OCI-M2 (cell line): Measurements from ENCODE around the gene SDR39U1.
A peak's percentile ranks its signal among the peaks of the same experiment; 100 is the strongest.

Experiments used
- DNase-seq: peaks from one replicate; lab custom pipeline; 2025; ENCODE audit not compliant: unreplicated experiment; lab: John Stamatoyannopoulos, UW

Gene SDR39U1

GRCh38 chr14:24443053-24443665, 583 bp upstream of the SDR39U1 start:
- DNase-seq = no peak

DNA sequence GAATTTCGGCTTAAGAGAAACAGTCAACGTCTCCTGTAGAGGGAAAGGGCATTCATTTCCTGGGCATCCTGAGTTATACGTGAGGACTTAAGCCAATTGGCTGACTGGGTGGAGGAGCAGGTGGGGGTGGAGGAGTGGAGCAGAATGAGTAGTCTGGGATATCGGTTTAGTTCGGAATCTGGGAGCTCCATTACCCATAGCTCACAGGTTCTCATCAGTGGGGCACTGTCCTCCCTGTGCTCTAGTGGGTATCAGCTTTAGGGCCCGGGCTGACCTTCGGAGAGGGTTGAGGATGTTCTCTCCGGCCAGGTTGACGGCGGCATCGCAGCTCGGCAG, 704 bp downstream of the SDR39U1 start:
- DNase-seq = no peak

- no peak for DNase-seq
Measured at GRCh38 chr14:24441485-24441884, 1.1 kb downstream of the SDR39U1 start.

DNA sequence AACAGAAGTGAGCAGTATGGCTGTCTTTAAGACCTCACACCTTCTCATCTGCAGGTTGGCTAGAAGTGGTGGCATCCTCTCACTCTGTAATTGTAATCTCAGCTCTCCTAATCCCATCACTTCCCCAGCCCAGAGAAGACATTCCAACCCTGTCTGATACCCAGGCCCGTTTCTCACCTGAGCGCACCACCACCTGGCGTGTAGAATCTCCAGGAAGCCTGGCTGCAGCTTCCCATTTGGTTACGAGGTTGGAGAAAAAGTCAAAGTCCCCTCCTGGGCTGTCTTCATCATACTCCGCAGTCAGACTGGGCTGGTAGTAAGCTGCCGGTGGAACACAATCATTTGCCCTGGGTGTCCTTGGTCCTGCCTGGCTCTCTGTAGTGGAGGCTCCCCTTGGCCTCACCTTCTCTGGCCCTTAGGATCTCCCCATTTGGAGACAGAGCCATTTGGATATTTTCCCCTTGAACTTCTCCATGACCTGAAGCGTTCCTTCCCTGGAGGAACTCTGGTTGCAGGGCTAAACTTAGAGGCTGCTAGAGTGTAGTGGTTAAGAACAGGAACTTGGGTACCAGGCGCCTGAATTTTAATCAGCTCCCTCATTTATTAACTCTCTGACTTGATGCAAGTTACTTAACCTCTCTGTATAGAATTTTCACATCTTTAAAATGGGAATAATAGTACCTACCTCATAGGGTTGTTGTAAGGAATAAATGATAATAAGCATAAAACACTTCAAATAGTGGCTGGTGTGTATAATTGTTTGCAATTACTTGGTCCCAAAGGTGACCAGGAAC, 1.8 kb downstream of the SDR39U1 start:
- DNase-seq = no peak

DNA sequence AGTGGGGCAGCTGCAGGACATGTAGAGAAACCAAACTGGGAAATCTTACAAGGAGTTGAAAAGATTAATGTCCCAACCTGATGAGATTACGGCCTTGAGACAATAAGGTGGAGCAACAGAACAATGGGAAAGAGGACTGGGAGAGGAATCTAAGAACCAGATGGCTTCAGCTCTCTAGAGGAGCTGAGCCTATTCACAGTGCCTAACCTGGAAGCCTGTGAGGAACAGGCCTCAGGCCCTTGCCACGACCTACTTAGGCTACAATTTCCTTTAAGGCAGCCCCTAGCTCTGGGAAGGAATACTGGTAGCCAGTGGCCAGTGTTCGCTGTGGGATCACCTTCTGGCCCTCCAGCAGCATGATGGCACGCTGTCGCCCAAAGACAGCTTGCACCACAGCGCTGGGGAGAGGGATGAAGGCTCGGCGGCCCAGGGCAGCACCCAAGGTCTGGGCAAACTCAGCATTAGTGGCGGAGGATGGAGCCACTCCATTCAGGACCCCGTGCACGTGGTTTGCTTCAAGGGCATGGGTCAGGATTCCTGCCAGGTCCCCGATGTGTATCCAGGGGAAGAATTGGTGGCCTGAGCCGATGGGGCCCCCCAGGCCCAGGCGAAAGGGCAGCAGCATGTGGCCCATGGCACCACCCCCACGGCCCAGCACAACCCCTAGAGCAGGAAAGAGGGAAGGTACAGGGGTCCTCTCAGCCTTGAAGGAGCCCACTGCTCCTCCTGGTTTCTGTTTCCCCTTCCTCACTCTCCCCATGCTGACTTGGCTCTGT, 2.6 kb downstream of the SDR39U1 start:
- no peak for DNase-seq

GRCh38 chr14:24439257-24439656, 3.3 kb downstream of the SDR39U1 start:
- no peak for DNase-seq

DNA sequence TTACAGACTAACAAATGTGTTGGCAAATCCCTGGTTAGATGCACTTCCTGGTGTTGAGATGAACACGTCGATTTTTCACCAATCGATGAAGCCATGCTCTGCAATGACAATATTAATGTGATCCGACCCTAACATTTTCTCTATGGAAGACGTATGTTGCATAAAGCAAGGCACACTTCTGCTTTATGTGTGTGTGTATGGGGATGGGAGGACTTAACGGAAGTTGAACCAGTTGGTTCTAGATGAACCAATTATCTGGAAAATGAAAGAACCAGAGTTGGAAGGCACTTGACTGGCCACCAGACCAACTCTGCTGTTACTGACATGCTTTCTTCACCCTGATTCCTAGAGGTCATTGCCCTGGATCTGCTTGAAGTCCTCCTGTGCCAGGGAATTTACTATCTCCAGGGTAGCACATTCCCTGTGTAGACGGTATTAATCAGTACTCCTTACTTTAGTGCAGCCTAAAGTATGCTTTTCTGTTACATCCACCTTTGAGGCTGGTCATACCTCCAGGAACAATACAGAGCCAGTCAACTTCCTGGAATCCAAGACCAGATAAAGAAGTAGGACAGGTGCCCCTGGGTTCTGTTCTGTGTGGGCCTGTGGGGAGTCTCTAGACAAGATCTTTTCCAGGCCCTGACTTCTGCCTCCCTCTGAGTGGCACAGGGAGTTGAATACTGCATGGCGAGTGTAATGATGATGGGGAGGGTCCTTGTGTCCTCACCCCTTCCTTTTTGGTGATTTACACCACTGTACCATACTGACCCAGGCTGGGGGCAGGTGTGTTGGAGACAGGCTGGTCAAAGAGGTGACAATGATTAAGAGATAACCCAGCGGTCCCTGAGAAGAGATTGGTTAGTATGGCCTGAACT, 4.1 kb downstream of the SDR39U1 start:
- DNase-seq = no peak

DNA sequence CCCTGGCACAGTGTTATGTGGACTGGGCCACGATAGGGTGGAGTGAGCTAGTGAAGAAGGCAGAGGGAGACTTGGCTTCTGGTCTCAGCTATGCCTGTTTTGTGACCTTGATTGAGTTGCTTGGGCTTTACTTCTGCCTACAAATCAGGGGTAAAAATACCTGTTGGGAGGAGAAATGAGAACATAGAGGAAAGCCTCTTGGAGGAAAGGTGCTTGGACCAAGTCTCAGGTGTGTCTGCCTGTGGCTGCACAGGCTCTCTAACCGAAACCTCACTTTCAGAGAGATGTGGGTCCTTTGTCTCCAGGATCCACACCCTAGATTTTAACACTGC, 4.9 kb downstream of the SDR39U1 start:
- no peak for DNase-seq

DNA sequence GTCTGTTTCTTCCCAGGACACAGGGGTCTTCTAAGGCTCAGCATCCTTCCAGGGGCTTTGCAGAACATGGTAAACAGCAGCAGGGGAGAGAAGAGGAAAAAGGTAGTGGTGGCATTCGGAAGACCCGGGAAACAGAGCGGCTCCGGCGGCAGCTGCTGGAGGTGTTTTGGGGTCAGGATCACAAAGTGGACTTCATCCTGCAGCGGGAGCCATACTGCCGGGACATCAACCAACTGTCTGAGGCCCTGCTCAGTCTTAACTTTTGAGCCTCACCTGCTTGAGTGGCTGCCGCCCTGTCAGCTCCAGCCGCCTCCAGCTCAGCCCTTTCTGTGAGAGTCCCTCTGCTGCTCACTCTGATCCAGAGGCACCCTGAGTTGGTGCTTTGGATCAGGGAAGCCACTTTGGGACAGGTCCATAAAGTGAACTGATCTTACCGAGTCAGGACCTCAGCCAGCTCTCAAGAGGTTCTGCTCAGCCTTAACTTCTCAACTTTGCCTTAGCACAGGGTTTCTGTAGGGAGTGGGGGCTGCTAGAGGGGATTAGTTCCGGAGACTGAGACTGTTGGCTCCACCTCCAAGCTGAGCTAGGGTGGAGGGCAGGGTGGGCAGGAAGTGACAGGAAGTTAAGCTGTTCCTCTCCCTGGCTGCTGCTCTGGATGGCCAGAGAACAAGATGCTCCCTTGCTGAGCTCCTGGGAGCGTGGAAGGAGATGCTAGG, 5.4 kb downstream of the SDR39U1 start:
- DNase-seq = no peak

- no peak for DNase-seq
Measured at GRCh38 chr14:24436355-24437019, 6.1 kb downstream of the SDR39U1 start.

- DNase-seq = no peak
Measured at GRCh38 chr14:24435998-24436354, 6.6 kb downstream of the SDR39U1 start.

DNA sequence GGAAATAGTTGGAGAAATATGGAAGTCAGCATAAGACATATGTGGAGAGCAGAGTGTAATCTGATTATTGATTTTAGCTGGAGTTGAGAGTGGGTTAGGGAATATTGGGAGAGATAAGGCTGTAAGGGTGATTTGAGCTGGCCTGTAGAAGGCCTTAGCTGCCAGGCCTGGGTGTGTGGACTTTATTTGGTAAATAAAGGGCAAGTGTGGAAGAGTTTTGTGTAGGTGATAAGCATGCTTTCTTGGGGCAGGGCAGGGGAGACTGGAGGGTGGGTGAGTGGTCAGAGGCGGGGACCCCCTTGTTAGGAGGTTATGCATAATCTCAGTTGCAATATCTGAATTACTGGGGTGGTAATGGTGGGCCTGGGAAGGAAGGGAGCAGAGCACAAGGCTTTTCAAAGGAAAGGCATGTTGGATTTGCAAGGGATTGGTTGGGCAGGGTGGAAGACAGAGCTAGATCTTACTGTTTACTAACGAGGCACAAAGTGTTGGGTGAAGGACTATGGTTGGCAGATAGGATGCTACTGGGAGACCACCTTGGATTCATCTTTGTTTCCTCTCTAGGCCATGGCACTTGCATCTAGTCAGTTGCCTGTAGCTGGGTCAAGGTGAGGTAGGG, 7.3 kb downstream of the SDR39U1 start:
- DNase-seq = no peak

DNA sequence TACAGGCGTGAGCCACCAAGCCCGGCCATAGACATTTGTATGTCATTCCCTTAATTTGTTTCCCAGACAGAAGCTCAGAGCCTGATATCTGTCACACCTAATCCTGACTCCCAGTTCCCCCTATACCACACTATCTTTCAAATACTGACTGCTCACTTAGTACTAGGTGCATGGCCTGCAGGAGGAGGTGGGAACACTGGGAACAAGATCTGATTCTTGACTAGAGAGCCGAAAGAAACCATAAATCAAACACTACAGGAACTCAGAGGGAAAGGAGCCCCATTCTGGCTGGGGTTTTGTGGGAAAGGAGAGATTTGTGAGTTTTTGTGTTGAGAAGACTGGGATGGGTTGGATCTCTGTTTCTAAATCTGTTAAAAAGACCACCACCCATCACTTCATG, 7.9 kb downstream of the SDR39U1 start:
- no peak for DNase-seq

DNA sequence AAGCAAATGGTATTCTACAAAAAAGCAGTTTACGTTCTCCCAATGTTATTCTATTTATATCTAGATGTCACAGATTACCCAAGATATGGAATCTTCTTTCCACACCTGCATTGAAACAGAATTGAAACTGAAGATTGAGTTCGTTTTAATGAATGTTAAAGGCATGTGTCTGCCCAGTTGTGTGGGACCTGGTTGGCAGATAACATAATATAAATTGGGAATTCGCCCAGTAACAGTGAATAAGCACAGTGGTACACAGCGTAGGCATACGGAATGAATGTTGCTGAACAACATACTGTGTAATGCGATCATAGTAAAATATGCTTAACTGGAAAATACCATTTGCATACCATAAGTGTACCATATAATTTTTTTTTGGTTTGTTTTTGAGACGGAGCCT, 8.5 kb downstream of the SDR39U1 start:
- DNase-seq = no peak

- no peak for DNase-seq
Measured at GRCh38 chr14:24432259-24433131, 10.1 kb downstream of the SDR39U1 start.

DNA sequence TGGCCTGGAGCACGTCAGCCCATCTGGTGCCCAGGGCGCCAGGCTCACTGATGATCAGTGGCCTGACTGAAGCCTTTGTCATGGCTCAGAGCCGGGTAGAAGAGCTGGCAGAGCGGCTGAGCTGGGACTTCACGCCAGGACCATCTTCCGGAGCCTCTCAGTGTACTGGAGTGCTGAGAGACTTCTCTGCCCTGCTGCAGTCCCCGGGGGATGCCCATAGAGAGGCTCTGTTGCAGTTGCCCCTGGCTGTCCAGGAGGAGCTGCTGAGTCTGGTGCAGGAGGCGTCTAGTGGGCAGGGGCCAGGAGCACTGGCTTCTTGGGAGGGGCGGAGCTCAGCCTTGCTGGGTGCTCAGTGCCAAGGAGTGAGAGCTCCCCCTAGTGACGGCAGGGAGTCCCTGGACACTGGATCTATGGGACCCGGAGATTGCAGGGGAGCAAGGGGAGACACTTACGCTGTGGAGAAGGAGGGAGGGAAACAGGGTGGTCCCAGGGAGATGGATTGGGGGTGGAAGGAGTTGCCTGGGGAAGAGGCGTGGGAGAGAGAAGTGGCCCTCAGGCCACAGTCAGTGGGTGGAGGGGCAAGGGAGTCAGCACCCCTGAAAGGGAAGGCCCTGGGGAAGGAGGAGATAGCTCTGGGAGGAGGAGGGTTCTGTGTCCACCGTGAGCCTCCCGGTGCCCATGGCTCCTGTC, 10.9 kb downstream of the SDR39U1 start:
- peak; percentile 46 for DNase-seq

DNA sequence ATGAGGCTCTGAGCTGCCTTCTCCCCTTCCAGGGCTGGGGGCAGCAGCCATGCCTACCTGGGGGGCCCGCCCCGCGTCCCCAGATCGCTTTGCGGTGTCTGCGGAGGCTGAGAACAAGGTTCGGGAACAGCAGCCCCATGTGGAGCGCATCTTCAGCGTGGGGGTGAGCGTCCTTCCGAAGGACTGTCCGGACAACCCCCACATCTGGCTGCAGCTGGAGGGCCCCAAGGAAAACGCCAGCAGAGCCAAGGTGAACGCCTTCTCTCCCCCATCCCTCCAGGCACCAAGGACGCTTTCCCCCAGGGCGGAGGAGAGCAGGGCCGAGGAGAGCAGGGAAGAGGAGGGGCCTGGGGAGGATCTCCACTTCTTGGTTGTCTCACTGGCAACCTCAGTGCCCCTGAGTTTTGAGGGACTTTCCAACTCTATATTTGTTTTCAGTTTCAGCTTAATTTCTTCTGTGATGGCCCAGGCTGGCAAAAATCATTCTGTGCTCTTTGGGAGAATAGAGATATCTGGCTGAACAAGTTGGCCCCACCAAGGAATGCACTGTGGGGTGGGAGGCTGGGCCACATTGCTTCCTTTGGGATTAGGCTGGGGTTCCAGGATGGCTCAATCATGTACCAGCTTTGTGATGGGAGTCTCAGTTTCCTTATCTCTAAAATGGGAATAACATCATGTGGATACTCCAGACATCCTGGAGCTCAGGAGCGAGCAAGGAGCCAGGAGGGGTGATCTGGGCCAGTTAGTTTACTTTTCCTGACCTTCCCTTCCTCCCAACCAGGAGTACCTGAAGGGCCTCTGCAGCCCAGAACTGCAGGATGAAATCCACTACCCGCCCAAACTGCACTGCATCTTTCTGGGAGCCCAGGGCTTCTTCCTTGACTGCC, 11.7 kb downstream of the SDR39U1 start:
- DNase-seq = no peak
